NB4 (cell line): ENCODE results near the gene ST6GALNAC2.

Experiments used
- CTCF ChIP-seq: IDR thresholded peaks from one replicate; pipeline ENCODE4 v1.5.1; 2012; ENCODE audit warnings: low read depth, low read length
- POLR2A ChIP-seq: IDR thresholded peaks from 2 replicates; pipeline ENCODE4 v1.6.1; 2011; ENCODE audit warnings: mild to moderate bottlenecking; ENCODE audit not compliant: insufficient read length; ENCODE audit errors: extremely low read depth

GRCh38 chr17:76530811-76531485 is 54.7 kb downstream of the ST6GALNAC2 start:
- TF ChIP-seq CTCF = no peak
- TF ChIP-seq POLR2A = no peak
